Pancreas (tissue), 10 donors: ENCODE results near the gene PTK7. TPM values are rescaled to one million over a fixed set of nuclear protein-coding genes. Genes with fewer than 3 reads are reported as not detected.

Experiments used
- ATAC-seq, 4 donors: fragments of 200-7000 bp; cut with Tn5 transposase; one replicate each; pipeline versions ENCODE4 v1.8.0 to v1.9.1; 2020; ENCODE audit warnings: mild to moderate bottlenecking in 4 of 4, moderate library complexity in 4 of 4
- DNase-seq, 6 donors: peaks; one replicate each; pipeline ENCODE4 v3.0.0-alpha.2; 2020
- FAIRE-seq: peaks from 2 replicates; lab custom pipeline; 2012; peaks lifted over from hg19 to GRCh38; lab: Jason Lieb, UNC
- H3K27ac ChIP-seq, 4 donors: fragments of 200-600 bp; sonication (generic); 1 replicate in 3 of 4; 2 replicates in 1 of 4; pipeline versions ENCODE4 v1.5.0 to v1.8.0; 2020
- H3K27me3 ChIP-seq, 4 donors: fragments of 200-600 bp; one replicate each; pipeline ENCODE4 v1.8.0; 2021
- H3K36me3 ChIP-seq, 3 donors: fragments of 200-600 bp; sonication (generic) in 1 of 3; one replicate each; pipeline versions ENCODE4 v1.5.0 to v1.8.0; 2020 to 2021
- H3K4me1 ChIP-seq, 3 donors: fragments of 200-600 bp; one replicate each; pipeline ENCODE4 v1.8.0; 2021
- H3K4me3 ChIP-seq, 4 donors: fragments of 200-600 bp; sonication (generic) in 2 of 4; one replicate each; pipeline versions ENCODE4 v1.5.0 to v1.8.0; 2020 to 2021
- H3K9me3 ChIP-seq, 4 donors: fragments of 200-600 bp; one replicate each; pipeline ENCODE4 v1.8.0; 2021
- CTCF ChIP-seq, 4 donors: fragments of 200-600 bp; sonication (generic) in 3 of 4; IDR thresholded peaks; one replicate each; pipeline versions ENCODE4 v1.5.0 to v1.8.0; 2021; ENCODE audit warnings: antibody characterized with exemption in 4 of 4
- WGBS, 2 donors: extraction: QIAGEN DNeasy Blood & Tissue Kit; methylation state at CpG; one replicate each; pipeline ENCODE4 v1.1.7; 2013; 5-methylcytosine and 5-hydroxymethylcytosine counted together
- intact Hi-C, 3 donors: fragments of 100-400 bp; cut with DNase I; formaldehyde crosslinking; loops; one replicate each; pipeline versions ENCODE4 v1.11.1 to v1.14.2; 2022
- polyA plus RNA-seq, 2 donors: library from polyadenylated mRNA; stranded (reverse); fragments of 200-250 nt; gene quantifications; one replicate each; pipeline ENCODE4 v1.2.3, GENCODE V29; 2013
- total RNA-seq, 6 donors: library from RNA; stranded (reverse); fragmentation: NEBNext Ultra II Directional in 4 of 6; extraction: Animal tissue kit (Norgen Biotek cat#: 25700) in 4 of 6; gene quantifications; one replicate each; pipeline versions ENCODE4 v1.2.1 to v1.2.4, GENCODE V29; 2021 to 2023
- donor health status: healthy with polysubstance abuse.
- donor health status: DM: no; HTN: no; CAD: no; lungs with moderate emphysema.
- donor health status: DM: no; HTN: no; CAD: no.
- donor health status: control.
- donor health status: control.
- donor health status: Bipolar disorder and iron deficiency.
- donor health status: DM: yes; HTN: yes; CAD: no.
- donor health status: DM: no; HTN: no; CAD: no.
- donor health status: DM: no; HTN: no; CAD: no.
- donor health status: DM: yes; HTN: yes; CAD: no.

Gene PTK7
- total and polyA plus RNA-seq, 8 donors = 9.8 to 44.2 (median 18.4) TPM

DNA sequence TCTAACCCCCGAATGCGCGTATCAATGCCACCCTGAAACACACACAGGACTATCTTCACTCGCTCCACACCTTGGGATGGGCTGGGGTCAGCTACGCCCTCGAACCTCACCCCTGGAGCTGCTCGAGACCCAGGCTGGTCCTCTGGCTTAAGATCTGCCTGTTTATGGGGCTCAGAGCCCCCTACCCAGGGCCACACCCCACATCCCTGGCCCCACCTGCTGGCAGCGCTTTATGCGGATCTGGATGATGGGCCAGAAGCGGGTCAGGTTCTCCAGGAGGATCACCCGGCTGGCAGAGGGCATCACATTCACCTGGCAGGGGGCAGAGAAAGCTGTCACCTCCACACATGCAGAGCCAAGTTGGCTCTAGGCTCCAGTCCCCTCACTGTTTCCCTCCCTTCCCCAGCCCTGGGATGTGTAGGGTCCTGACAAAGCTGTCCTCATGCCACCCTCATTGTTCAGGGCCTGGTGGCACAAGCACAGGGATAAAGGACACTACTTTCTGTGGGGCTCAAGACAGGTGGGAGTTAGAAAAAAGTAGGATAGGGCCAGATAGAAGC, 30.7 kb upstream of the PTK7 start:
- ATAC-seq (no peak), FAIRE-seq (no peak), DNase-seq (no peak)
- H3K27me3 ChIP-seq = no peaks in the 10 kb centered on the region
- H3K9me3 ChIP-seq = no peaks in the 10 kb centered on the region
- H3K27ac ChIP-seq = no peak overlapping the region
- no peaks in the 10 kb centered on the region for H3K4me1 ChIP-seq
- WGBS, 2 donors = 92 to 94% methylated on average over 11 of the region's 11 CpGs
- intact Hi-C loops = no loop called here
- no peak overlapping the region for H3K4me3 ChIP-seq
- TF ChIP-seq CTCF (IDR thresholded peaks at IDR 0.05) = no peak
- H3K36me3 ChIP-seq = peaks cover 0 to 41% (median 3%) of the 10 kb centered on the region in 3 donors

- no peak for TF ChIP-seq CTCF (IDR thresholded peaks at IDR 0.05)
- Histone ChIP-seq H3K27ac (no peak overlapping the region), H3K36me3 (peaks cover 0 to 34% (median 3%) of the 10 kb centered on the region in 3 donors), H3K4me3 (no peak overlapping the region), H3K27me3 (no peaks in the 10 kb centered on the region), H3K9me3 (no peaks in the 10 kb centered on the region), H3K4me1 (peaks cover 0 to 7% (median 4%) of the 10 kb centered on the region in 3 donors)
- 88 to 93% methylated on average over 7 of the region's 7 CpGs for WGBS, 2 donors
- FAIRE-seq (no peak), DNase-seq (no peak), ATAC-seq (no peak)
- intact Hi-C loops = no loop called here
Observed at GRCh38 chr6:43047998-43048397, 28.1 kb upstream of the PTK7 start.

GRCh38 chr6:43050981-43051380, 25.1 kb upstream of the PTK7 start:
- H3K36me3 ChIP-seq = peaks cover 0 to 34% (median 0%) of the 10 kb centered on the region in 3 donors
- DNase-seq (no peak), ATAC-seq (no peak), FAIRE-seq (no peak)
- no peaks in the 10 kb centered on the region for H3K9me3 ChIP-seq
- 92 to 94% methylated on average over 17 of the region's 17 CpGs for WGBS, 2 donors
- no peak for TF ChIP-seq CTCF (IDR thresholded peaks at IDR 0.05)
- no peak overlapping the region for H3K4me3 ChIP-seq
- H3K4me1 ChIP-seq = peaks cover 0 to 12% (median 4%) of the 10 kb centered on the region in 3 donors
- H3K27ac ChIP-seq = no peak overlapping the region
- H3K27me3 ChIP-seq = no peaks in the 10 kb centered on the region
- intact Hi-C loops = no loop called here

GRCh38 chr6:43052225-43052841, 23.8 kb upstream of the PTK7 start:
- Histone ChIP-seq H3K9me3 (no peaks in the 10 kb centered on the region), H3K27me3 (no peaks in the 10 kb centered on the region), H3K27ac (peak overlapping the region in 2 of 4 donors; percentile 77 to 92), H3K36me3 (peaks cover 0 to 24% (median 0%) of the 10 kb centered on the region in 3 donors), H3K4me1 (peaks cover 0 to 12% (median 4%) of the 10 kb centered on the region in 3 donors), H3K4me3 (peak overlapping the region in 3 of 4 donors; percentile 46 to 87 (median 76))
- FAIRE-seq (no peak), ATAC-seq (no peak), DNase-seq (peak in 1 of 6 donors; percentile 33)
- TF ChIP-seq CTCF (IDR thresholded peaks at IDR 0.05) = no peak
- intact Hi-C loops = no loop called here
- 76 to 85% methylated on average over 19 of the region's 19 CpGs for WGBS, 2 donors
